ENCODE data around the gene ODC1. TPM values are rescaled to one million over a fixed set of nuclear protein-coding genes. Genes with fewer than 3 reads are reported as not detected.

Gene ODC1
- total and polyA plus RNA-seq, 5 donors = 17.3 to 47.9 (median 39.5) TPM

DNA sequence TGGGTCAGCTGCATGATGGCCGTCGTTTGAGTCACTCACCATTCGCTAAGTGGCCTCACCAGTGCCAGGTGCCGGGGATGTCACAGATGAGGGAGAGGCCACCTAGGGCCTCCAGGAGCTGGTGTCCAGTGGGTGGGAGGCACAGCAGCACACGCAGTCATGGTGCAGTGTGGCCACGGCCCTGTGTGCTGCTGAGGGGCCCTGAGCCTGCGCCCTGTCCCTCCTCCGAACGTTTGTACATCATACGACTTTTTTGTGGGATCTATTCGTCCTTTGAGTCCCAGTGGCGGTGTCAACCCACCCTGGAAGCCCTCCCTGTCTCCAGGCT is 30.1 kb upstream of the ODC1 start:
- no peak for DNase-seq
- H3K27ac ChIP-seq (ENCODE audit: low read length) = no peak overlapping the region
- ATAC-seq = no peak
- intact Hi-C loops (cut with DNase I) = no loop called here
- no peaks in the 10 kb centered on the region for H3K9me3 ChIP-seq (ENCODE audit: control insufficient read depth, low read length)
- WGBS = 81% methylated on average over 12 of the region's 12 CpGs
- no peak overlapping the region for H3K4me3 ChIP-seq (ENCODE audit: low read length)
- H3K4me1 ChIP-seq (ENCODE audit: control insufficient read depth, insufficient read depth, low read length) = no peaks in the 10 kb centered on the region
- no peaks in the 10 kb centered on the region for H3K27me3 ChIP-seq (ENCODE audit: control insufficient read depth, insufficient read depth)

DNA sequence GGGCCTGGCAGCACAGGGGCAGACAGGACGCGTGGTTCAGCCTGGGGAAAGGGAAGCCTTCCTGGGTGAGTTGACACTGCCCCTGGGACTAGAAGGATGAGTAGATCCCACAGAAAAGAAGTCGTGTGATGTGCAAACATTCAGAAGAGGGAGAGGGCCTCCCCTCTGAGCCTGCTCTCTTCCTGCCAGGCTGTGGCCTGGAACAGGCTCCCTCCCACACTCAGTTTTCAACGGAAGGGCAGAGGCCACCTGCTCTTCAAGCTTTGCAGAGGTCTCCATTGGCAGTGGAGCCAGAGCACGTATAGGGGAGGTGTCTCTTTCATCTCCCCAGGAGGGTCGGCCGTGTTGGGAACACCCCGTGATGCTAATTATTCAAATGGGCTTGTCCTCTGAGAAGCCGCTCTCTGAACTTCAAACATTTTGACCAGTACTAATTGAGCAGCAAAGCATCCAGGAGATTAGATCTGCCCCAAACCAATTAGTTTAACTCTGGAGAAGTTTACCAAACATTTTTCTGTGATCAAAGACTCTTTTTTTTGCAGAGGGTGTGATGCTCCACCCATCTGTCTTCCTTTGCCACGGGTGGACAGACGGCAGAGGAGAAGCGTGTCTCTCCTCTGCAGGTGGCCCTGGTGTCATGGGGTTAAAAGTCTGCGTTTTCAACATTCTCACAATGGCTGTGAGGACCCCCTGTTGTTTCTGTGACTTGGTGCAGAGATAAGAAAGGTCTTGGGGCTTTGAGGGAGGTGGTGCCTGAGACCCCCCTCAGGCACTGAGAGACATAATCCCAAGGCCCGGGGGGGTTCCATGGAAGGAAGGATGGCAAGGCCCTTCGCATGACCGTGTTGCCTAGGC is 29.5 kb upstream of the ODC1 start:
- no peaks in the 10 kb centered on the region for H3K9me3 ChIP-seq (ENCODE audit: control insufficient read depth, low read length)
- intact Hi-C loops (cut with DNase I) = no loop called here
- H3K4me1 ChIP-seq (ENCODE audit: control insufficient read depth, insufficient read depth, low read length) = no peaks in the 10 kb centered on the region
- 53% methylated on average over 16 of the region's 16 CpGs for WGBS
- H3K4me3 ChIP-seq (ENCODE audit: low read length) = no peak overlapping the region
- no peaks in the 10 kb centered on the region for H3K27me3 ChIP-seq (ENCODE audit: control insufficient read depth, insufficient read depth)
- no peak for DNase-seq
- no peak for ATAC-seq
- no peak overlapping the region for H3K27ac ChIP-seq (ENCODE audit: low read length)

DNA sequence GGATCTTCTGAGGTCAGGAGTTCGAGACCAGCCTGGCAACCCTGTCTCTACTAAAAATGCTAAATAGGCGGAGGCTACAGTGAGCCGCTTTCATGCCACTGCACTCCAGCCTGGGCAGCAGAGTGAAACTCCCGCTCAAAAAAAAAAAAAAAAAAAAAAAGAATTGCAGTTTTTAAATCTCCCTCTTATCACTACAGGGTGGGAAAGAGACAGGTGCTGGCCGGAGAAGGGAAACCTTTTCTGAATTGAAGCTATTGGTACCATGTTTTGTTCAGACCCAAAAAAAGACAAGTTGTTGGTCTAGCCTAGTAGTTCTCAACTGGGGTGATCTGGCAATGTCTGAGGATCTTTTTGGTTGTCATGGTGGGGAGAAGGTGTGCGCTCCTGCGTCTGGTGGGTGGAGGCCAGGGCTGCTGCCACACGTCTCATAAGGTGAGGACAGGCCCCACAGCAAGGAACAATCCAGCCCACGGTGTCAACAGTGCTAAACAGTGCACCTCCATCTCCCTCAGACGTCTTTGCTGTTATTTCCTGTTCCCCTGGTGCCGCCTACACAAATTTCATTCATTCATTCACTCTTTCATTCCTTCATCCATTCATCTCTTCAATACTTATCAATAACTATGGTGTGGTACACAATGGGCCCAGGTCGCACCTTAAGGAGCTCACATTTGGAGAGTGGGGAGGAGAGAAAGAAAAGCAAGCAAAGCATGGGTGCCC is 28.8 kb upstream of the ODC1 start:
- Histone ChIP-seq H3K27me3 (ENCODE audit: control insufficient read depth, insufficient read depth) (no peaks in the 10 kb centered on the region), H3K27ac (ENCODE audit: low read length) (no peak overlapping the region), H3K4me3 (ENCODE audit: low read length) (no peak overlapping the region), H3K9me3 (ENCODE audit: control insufficient read depth, low read length) (no peaks in the 10 kb centered on the region), H3K4me1 (ENCODE audit: control insufficient read depth, insufficient read depth, low read length) (no peaks in the 10 kb centered on the region)
- DNase-seq (no peak), ATAC-seq (no peak)
- 86% methylated on average over 12 of the region's 12 CpGs for WGBS
- intact Hi-C loops (cut with DNase I) = no loop called here

DNA sequence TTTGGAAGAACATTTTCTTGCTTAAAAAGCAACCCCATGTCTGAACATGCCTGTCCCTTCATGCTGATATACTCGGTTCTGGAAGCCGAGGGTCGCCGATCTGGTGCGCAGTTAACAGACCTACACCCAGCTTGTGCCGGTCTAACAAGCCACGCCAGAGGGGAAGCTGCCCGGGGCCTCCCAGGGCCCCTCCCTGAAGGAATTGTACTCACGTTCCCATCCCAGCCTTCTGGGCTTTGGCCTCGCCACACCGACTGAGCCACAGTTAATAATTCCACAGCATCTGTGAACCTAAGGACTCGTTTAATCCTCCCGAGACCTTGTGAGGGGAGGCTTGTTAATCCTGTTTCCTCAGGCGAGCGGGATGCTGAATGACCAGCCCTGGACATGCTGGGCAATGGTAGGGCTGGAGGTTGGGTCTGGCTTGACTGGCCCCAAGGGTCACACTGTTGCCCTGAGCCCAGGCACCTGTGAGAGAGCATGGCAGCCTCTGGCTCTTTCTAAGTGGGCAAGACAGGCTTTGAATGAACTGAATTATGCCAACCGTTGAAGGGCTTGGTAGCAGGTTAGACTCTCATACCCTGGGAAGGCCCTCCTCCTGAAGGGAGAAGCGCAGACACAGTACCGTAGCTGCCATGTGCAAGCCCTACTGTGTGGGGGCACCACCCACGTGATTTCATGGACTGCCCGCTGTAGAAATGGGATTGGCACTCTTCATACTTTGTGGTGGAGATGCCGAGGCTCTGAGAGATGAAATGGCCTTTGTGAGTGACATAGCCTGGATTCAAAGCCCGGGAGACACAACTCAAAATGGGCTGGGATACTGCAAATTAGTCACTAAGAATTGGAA is 27.9 kb upstream of the ODC1 start:
- no peak overlapping the region for H3K4me3 ChIP-seq (ENCODE audit: low read length)
- DNase-seq (no peak), ATAC-seq (no peak)
- H3K27me3 ChIP-seq (ENCODE audit: control insufficient read depth, insufficient read depth) = no peaks in the 10 kb centered on the region
- intact Hi-C loops (cut with DNase I) = no loop called here
- H3K27ac ChIP-seq (ENCODE audit: low read length) = no peak overlapping the region
- H3K4me1 ChIP-seq (ENCODE audit: control insufficient read depth, insufficient read depth, low read length) = no peaks in the 10 kb centered on the region
- H3K9me3 ChIP-seq (ENCODE audit: control insufficient read depth, low read length) = no peaks in the 10 kb centered on the region
- 90% methylated on average over 22 of the region's 22 CpGs for WGBS

DNA sequence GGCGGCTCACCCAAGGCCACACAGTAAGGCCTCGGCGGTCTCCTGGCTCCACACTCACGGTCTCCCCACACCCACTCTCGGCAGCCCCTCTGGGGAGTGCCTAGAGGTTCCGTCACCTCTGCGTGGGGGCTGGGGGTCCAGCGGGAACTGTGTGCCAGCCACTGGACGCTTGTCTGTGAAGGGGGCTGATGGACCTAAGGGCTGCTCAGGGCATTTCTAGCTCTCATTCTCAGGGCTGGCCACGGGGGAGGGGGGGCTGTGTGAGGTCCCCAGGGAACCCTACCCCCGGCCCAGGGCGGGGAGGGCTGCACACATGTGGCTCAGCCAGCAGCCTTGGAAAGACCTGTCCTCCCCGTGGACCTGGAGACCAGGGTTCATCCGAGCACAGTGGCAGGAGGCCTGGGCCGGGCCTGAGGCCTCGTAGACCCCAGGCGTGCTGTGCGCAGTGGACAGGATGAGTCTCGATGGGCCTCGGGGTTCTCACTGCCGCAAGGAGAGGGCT is 27.1 kb upstream of the ODC1 start:
- DNase-seq = no peak
- Histone ChIP-seq H3K9me3 (ENCODE audit: control insufficient read depth, low read length) (no peaks in the 10 kb centered on the region), H3K4me3 (ENCODE audit: low read length) (no peak overlapping the region), H3K27ac (ENCODE audit: low read length) (no peak overlapping the region), H3K4me1 (ENCODE audit: control insufficient read depth, insufficient read depth, low read length) (no peaks in the 10 kb centered on the region), H3K27me3 (ENCODE audit: control insufficient read depth, insufficient read depth) (no peaks in the 10 kb centered on the region)
- no peak for ATAC-seq
- intact Hi-C loops (cut with DNase I) = no loop called here
- WGBS = 93% methylated on average over 21 of the region's 21 CpGs

DNA sequence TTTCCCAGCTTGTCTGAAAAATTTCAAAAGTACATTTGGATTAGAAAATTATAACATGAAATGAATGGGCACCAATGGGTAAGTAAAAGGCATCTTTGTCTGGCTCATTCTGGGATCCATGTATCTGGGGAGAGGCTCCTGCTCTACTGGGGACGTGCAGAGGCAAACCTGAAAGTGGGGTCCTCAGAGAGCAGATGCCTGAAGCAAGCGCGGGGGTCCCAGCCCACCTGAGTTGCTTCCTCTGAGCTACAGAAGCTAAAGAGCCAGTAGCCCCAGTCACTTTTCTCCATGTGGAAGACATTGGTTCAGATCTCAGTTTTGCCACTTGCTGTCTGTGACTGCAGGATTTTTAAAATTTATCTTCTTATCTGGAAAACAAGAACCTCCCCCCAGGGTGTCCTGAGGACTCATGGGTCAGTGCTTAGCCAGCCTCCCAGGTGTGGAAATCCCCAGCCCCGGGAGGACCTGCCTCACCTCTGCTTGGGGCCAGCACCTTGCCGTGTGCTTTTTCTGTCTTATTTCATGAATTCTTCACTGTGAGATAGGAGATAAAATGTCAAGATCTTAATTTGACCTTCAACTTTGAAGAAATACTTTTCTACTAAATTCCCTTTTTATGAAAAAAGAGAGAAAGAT is 25.1 kb upstream of the ODC1 start:
- H3K4me3 ChIP-seq (ENCODE audit: low read length) = no peak overlapping the region
- H3K4me1 ChIP-seq (ENCODE audit: control insufficient read depth, insufficient read depth, low read length) = no peaks in the 10 kb centered on the region
- no peaks in the 10 kb centered on the region for H3K9me3 ChIP-seq (ENCODE audit: control insufficient read depth, low read length)
- ATAC-seq = no peak
- no peaks in the 10 kb centered on the region for H3K27me3 ChIP-seq (ENCODE audit: control insufficient read depth, insufficient read depth)
- H3K27ac ChIP-seq (ENCODE audit: low read length) = no peak overlapping the region
- intact Hi-C loops (cut with DNase I) = no loop called here
- 83% methylated on average over 5 of the region's 5 CpGs for WGBS
- no peak for DNase-seq

DNA sequence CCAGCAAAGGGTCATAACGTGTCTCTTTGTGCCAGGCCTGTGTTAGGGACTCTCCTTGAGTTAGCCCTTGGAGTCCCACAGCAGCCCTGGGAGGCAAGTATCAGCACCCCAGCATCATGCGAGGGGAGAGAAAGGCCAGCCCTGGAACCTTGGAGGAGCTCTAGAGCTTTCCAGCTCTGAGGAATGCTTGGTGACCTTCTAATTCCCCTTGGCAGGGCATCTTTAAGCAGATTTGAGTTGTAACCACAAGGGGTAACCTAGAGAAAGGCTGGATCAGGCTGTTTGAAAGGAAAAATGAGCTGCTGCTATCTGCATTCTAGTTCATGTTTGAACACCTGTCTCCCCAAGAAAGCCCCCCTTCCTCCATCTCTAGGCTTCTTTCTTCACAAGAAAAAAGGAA is 23.8 kb upstream of the ODC1 start:
- intact Hi-C loops (cut with DNase I) = no loop called here
- WGBS = 80% methylated on average over 2 of the region's 2 CpGs
- ATAC-seq (no peak), DNase-seq (no peak)
- H3K27ac ChIP-seq (ENCODE audit: low read length) = no peak overlapping the region
- H3K4me1 ChIP-seq (ENCODE audit: control insufficient read depth, insufficient read depth, low read length) = no peaks in the 10 kb centered on the region
- H3K9me3 ChIP-seq (ENCODE audit: control insufficient read depth, low read length) = no peaks in the 10 kb centered on the region
- no peak overlapping the region for H3K4me3 ChIP-seq (ENCODE audit: low read length)
- no peaks in the 10 kb centered on the region for H3K27me3 ChIP-seq (ENCODE audit: control insufficient read depth, insufficient read depth)

DNA sequence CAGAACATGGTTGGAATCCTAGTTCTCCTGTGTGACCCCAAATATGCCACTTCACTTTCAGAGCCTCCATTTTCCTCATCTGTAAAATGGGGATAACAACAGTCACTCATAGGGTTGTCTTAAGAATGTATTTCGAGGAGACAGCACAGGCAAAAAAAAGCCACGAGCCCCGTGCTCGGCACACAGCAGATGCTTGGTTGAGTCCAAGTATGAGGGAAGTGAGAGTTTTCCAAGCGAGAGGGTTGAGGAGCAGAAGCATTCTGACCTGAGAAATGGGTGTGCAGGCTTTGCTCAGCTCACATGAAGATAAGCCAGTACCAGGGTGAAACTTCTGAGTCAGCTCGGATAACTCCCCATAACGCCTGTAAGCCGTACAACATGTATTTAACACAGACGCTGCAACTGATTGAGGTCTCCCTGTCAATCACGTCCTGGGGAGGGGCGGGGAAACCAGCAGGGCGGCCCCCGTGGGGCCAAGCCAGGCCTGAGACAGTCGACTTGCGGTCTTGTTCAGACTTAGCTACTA is 23.0 kb upstream of the ODC1 start:
- H3K4me1 ChIP-seq (ENCODE audit: control insufficient read depth, insufficient read depth, low read length) = no peaks in the 10 kb centered on the region
- H3K27ac ChIP-seq (ENCODE audit: low read length) = no peak overlapping the region
- 78% methylated on average over 15 of the region's 15 CpGs for WGBS
- no peaks in the 10 kb centered on the region for H3K27me3 ChIP-seq (ENCODE audit: control insufficient read depth, insufficient read depth)
- intact Hi-C loops (cut with DNase I) = no loop called here
- ATAC-seq = no peak
- DNase-seq = no peak
- no peaks in the 10 kb centered on the region for H3K9me3 ChIP-seq (ENCODE audit: control insufficient read depth, low read length)
- H3K4me3 ChIP-seq (ENCODE audit: low read length) = no peak overlapping the region

DNA sequence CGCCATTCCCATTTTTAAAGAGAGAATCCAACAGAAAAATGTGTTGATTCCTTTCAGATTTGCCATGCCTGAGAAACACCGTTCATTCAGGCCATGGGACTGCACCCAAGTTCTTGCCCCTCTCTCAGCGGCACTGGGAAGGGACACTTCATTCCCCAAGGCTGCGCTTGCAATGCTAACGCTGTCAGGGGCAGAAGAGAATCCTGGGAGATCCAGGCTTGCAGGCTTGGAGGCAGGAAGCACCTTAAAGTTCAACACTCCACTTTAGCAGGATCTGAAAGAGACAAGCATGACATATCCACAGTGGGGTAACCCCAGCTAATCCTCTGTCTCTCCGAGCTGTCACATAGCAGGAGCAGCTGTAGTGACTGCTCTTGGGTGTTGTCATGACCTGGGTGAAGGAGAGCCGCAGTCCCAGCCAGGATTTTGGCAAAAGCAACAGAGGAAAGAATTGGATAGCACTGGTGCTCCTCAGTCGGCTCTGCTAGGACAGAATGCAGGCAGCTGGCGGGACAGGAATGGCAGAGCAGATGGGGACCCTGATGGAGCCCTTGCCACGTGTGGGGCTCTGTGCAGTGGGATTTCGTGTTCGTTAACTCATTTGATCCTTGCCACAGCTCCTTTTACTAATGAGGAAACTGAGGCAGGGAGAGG is 22.0 kb upstream of the ODC1 start:
- WGBS = 75% methylated on average over 12 of the region's 12 CpGs
- Histone ChIP-seq H3K9me3 (ENCODE audit: control insufficient read depth, low read length) (no peaks in the 10 kb centered on the region), H3K27ac (ENCODE audit: low read length) (no peak overlapping the region), H3K4me3 (ENCODE audit: low read length) (no peak overlapping the region), H3K4me1 (ENCODE audit: control insufficient read depth, insufficient read depth, low read length) (no peaks in the 10 kb centered on the region), H3K27me3 (ENCODE audit: control insufficient read depth, insufficient read depth) (no peaks in the 10 kb centered on the region)
- ATAC-seq (no peak), DNase-seq (no peak)
- intact Hi-C loops (cut with DNase I) = no loop called here

DNA sequence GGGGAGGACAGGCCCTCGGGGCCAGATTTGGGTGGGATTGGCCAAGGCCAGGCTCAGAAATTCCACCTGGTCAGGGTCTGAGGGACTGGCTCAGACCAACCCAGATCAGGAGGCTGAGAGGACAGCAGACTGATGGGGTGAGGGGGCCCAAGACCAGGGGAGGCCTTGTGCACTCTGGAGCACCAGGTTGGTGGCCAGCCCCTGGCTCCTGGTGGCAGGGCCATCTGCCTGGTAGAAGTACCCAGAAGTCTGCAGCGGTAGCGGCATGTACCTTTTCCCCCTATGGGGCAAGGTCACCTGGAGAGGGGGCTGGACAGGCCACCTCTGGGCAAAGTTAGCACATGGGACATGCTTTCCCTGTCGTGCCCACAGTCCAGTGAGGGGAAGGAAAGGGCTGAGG is 21.2 kb upstream of the ODC1 start:
- DNase-seq = no peak
- intact Hi-C loops (cut with DNase I) = no loop called here
- Histone ChIP-seq H3K4me3 (ENCODE audit: low read length) (no peak overlapping the region), H3K9me3 (ENCODE audit: control insufficient read depth, low read length) (no peaks in the 10 kb centered on the region), H3K27ac (ENCODE audit: low read length) (no peak overlapping the region), H3K4me1 (ENCODE audit: control insufficient read depth, insufficient read depth, low read length) (no peaks in the 10 kb centered on the region), H3K27me3 (ENCODE audit: control insufficient read depth, insufficient read depth) (no peaks in the 10 kb centered on the region)
- no peak for ATAC-seq
- 95% methylated on average over 4 of the region's 4 CpGs for whole genome bisulfite sequencing

Data from right cardiac atrium (tissue), 5 donors.